GM12892 (cell line): ENCODE results near the gene NEU4.

Experiments
- DNase-seq: peaks from one replicate; pipeline ENCODE4 v3.0.0; 2011; ENCODE audit not compliant: insufficient read length
- FAIRE-seq: peaks from 2 replicates; lab custom pipeline; 2011; peaks lifted over from hg19 to GRCh38; lab: Jason Lieb, UNC
- POLR2A ChIP-seq: IDR thresholded peaks from 2 replicates; pipeline ENCODE4 v1.6.1; 2011; ENCODE audit warnings: low read depth, low read length, control low read depth
- POLR2AphosphoS5 ChIP-seq: IDR thresholded peaks from 2 replicates; pipeline ENCODE4 v1.6.1; 2011; ENCODE audit warnings: low read depth, low read length, control low read depth
- TAF1 ChIP-seq: IDR thresholded peaks from 2 replicates; pipeline ENCODE4 v1.6.1; 2011; ENCODE audit warnings: low read depth, mild to moderate bottlenecking, control low read depth, low read length, borderline replicate concordance

Gene NEU4

DNA sequence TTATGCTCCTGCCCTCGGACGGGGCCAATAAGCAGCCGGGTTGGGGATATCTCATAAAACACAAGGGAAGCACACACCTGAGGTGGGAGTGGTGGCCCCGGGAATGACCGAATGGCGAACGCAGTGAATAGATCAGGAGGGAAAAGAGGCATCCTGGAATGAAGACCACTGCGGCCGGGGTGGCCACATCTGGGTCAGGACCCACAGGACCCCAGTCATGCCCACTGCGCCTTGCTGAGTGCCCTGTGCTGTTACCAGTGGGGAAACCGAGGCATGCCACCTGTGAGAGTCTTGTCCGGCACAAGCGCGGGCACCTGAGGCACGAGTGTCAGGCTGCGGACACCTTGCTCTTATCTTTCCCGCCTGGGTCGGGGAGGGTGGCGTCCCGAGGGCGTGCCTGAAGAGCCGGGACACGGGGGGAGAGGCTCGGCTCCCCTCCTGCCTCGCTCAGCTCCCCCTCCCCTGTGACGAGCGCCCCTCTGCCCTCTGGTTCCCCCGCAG, 48.1 kb downstream of the NEU4 start:
- FAIRE-seq (no peak), DNase-seq (no peak)
- TF ChIP-seq TAF1: no peak
- TF ChIP-seq POLR2AphosphoS5: no peak
- no peak for TF ChIP-seq POLR2A

DNA sequence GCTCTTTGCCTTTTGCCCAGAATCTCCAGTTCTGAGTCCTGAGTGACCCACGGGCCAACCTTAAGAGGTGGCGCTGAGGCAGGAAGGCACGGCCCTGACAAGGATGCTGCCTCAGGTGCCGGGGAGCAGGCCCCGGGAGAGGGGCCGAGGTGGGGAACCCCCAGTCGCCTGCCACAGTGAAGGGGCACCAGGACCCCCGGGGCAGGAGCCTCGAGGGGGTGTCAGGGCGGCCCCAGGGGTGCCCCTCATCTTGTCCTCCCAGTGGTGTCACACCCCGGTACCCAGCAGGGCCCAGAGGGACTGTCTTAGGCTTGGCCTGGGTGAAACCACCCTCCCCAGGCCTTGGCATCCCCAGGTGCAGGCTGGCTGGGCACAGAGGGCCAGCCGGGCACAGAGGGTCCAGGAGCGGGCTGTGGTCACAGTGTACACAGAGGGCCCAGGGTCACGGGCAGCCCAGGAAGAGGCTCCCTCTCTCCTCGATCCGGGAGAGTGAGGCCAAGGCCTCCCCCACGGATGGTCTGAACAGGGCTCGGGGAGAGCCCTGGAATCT, 48.7 kb downstream of the NEU4 start:
- DNase-seq (peak; percentile 27), FAIRE-seq (no peak)

DNA sequence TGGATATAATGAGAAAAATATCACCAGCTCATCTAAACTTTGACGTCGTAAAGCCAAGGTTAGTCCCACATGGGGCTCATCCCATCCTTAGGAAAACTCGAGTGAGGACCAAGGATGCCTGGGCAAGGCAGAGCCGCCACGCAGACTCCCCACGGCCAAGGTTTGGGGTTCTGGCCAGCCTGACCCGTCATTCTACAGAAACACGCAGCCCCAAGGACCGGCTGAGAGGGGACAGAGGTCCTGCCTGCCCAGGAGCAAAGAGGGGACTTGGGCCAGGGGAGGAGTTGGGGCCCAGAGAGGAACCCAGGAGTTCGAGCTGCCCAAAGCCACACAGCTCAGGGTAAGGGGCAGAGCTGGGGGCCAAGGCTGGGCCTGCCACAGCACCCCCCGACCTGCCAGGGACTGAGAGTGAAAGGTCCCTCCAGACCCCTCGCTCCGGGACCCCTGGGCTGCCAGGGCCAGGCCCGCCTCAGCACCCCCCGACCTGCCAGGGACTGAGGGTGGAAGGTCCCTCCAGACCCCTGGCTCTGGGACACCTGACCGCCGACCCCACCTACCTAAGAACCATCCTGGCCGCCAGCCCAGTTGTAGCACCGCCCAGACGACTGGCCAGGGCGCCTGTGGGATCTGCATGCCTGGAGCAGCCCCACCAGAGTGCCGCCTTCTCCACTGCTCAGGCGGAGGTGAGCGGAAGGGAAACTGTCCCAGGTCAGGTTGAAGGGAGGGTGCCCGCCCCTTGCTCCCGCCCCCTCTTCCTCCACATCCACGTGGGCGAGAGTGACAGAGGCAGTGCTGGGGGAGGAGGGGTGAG, 49.4 kb downstream of the NEU4 start, which contains the start of gene PDCD1:
Gene PDCD1 (minus strand): TSS at position 689 of the 811 bp plus-strand sequence. CDS start 56 bp downstream, at position 633.
- peak; percentile 86 for DNase-seq
- no peak for FAIRE-seq
- TF ChIP-seq POLR2AphosphoS5: peak; percentile 55; the same call in 1 of the 2 replicates
- TF ChIP-seq POLR2A: peak; percentile 88
- TF ChIP-seq TAF1: peak; percentile 17; the same call in 1 of the 2 replicates

More for the DNA sequence above, 48.7 kb downstream of the NEU4 start:
- TF ChIP-seq TAF1 (no peak), POLR2AphosphoS5 (no peak), POLR2A (no peak)

DNA sequence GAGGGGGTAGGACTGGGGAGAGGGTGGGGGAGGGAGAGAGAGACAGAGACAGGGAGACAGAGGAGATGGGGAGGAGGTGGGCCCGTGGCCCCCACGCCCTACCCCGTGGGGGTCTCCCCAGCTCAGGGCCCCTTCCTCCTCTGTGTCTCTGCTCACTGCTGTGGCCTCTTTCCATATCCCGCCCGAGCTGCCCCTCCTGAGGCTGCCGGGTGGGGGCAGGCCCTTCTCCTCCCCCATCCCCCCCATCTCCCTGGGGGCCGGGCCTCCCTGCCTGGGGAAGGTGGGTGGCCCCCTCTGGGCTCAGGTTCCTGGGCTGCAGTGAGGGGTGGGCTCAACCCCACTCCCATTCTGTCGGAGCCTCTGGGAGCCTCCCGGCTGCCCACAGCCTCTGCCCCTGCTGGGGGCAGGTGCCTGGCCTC, 50.0 kb downstream of the NEU4 start:
- TF ChIP-seq POLR2AphosphoS5: no peak
- no peak for TF ChIP-seq TAF1
- no peak for FAIRE-seq
- DNase-seq: no peak

DNA sequence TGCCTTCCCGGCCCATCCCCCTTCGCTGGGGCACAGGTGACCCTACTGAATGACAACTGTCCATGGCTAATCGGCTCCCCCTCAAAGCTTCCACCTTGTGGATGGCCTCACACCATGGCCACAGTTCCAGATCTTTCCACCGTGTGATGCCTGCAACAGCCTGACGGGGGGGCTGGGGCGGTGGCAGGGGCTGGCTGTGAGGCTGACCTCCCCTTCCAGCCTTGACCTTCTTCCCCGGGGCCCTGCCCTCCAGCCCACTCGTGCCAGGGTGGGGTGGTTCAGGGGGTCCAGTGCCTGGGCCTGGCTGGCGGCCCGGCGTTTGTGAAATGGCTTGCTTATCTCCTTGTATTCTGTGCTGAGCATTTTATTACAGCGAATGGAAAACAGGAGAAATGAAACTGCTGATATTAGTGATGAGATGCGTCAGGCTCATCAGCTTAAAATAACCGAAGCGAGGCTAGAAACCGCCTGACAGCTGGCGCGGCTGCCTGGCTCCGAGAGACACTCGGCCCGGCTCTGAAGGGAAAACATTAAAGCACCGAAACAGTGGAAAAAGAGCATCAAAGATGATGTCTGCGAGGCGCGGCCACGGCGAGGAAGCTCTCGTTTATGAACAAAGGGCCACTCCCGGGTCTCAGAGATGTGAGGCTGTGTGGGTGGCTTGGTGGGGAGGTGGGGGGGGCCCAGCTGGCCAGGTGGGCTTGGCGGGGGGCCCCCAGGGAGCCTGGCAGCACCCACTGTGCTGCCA, 50.6 kb downstream of the NEU4 start:
- no peak for TF ChIP-seq TAF1
- TF ChIP-seq POLR2AphosphoS5: no peak
- TF ChIP-seq POLR2A: no peak; the same call in 1 of the 2 replicates
- FAIRE-seq (peak; percentile 95), DNase-seq (peak; percentile 86)

DNA sequence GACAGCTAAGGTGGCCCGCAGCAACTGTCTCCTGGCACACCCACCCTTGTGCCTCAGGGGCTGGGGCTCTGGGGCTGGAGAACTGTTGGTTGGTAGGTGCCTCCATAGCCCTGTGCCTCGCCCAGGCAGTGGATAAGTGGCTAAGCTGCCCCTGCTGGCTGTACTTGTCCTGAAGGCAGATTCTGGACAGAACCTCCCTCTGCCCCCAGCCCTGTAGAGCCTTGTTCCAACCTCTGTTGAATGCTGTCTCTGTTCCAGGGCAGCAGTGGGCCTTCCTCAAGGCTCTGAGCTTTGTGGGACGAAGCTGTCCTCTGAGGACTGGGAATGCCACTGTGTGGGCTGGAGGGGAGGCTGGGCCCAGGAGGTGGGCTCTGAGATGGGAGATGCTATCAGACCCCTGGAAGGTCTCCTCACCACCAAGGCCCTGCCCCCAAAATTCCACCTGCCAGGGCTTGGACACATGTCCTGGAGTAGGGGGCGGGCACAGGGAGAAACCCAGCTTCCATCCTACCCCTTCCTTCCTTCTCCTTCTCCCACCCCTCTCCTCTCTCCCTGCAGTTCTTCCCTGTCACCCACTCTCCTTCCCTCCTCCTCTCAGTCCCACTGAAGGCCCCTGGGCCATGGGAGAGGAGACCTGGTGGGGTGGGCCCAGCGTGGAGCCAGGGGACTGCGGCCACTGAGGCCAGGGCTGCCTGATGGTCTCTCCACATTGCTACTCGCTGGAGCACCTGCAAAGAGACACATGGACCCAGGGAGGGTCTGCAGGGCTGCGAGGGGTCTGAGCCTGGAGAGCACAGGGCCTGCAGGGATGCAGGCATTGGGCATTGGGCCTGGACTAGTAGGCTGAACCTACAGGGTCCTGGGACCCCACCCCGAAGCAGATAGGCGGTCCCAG, 51.4 kb downstream of the NEU4 start:
- peak; percentile 95 for FAIRE-seq
- no peak for DNase-seq
- TF ChIP-seq POLR2A (no peak), POLR2AphosphoS5 (no peak), TAF1 (no peak)

DNA sequence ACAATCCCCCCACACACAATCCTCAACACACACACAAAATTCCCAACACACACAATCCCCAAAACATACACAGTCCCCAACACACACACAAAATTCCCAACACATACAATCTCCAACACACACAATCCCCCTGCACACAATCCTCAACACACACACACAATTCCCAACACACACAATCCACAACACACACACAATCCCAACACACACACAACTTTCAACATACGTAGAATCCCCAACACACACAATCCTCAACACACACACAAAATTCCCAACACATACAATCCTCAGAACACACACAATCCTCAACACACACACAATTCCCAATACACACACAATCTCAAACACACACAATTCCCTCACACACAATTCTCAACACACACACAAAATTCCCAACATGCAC, 52.3 kb downstream of the NEU4 start:
- FAIRE-seq (peak; percentile 76), DNase-seq (no peak)
- no peak for TF ChIP-seq POLR2A
- TF ChIP-seq POLR2AphosphoS5: no peak
- no peak for TF ChIP-seq TAF1

DNA sequence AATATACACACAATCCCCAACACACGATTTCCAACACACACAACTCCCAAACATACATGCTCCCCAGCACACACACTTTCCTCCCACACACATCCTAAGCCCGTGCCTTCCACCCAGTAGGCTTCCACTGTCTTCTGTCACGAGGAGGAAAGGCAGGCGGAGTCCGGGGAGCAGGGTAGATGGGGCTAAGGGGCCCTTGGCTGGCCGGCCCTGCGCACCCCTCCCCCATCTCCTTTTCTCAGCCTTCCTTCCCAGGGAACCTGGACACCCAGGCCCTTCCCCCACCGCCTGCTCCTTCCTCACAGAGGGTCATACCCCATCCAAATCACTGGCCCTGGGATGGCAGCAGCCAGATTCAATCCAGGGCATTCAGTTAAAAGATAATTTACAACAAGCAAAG, 53.1 kb downstream of the NEU4 start:
- no peak for DNase-seq
- TF ChIP-seq TAF1 (no peak), POLR2AphosphoS5 (no peak), POLR2A (no peak)
- FAIRE-seq: no peak

DNA sequence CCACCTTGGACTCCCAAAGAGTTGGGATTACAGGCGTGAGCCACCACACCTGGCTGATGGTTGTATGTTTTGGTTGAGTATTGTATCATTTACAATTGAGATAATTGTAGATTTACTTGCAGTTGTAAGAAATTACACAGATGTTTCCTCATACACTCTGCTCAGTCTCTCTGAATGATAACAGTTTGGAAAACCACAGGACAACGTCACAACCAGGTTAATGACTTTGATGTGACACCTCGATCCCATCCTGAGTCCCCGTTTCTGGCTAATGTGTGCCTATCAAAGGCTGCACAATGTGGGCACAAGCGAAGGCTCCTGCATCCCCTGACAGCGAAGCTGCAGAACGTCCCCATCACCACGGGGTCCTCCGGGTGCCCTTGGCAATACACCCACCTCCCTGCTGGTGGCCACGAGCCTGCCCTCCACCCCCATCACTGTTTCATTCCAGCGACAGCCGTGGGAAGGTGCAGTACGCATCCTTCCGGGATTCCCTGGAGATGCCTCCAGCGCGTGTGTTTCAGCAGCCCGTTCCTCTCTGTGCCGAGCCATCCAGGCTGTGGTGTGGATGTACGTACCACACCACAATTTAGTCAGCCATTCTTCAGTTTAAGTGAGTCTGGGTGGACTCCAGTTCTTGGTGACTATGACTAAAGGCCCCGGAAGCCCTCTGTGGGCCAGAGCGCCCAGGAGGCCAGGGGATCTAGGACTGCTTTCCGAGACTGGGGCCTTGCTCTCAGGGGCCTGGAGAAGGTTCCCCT, 54.0 kb downstream of the NEU4 start:
- DNase-seq: no peak
- FAIRE-seq: peak; percentile 78
- TF ChIP-seq POLR2AphosphoS5: no peak
- TF ChIP-seq POLR2A: no peak
- no peak for TF ChIP-seq TAF1

DNA sequence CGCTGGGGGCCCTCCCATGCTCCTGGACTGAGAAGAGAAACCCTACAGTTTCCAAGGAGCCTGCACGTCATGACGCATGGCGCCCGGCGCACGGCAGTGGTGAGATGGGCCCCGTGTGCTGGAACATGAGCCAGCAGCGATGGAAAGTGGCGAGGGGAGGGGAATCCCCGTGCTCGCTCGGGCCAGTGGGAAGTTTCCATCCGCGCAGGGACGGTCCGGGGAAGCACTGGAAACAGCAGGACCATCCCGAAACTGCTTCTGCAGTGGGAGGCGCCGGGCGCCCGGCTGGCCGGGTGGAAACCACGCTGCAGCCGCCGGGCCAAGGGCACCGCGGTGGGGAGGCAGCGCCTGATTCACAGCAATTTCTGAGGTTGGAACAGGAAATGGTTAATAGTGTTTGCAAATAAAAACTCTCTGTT, 54.6 kb downstream of the NEU4 start:
- DNase-seq (no peak), FAIRE-seq (peak; percentile 70)
- TF ChIP-seq POLR2AphosphoS5: no peak
- TF ChIP-seq TAF1: no peak
- TF ChIP-seq POLR2A: no peak
